Left ventricle myocardium inferior (tissue), 1 donor: Measurements from ENCODE around the gene AP1G2. TPM values are rescaled to one million over a fixed set of nuclear protein-coding genes. Genes with fewer than 3 reads are reported as not detected.
A peak's percentile ranks its signal among the peaks of the same experiment; 100 is the strongest.
"Not testable (repeated sequence)": the region's sequence is repeated elsewhere in the genome, so short reads cannot be mapped to it uniquely, and the experiment has no call there.

Experiments used
- DNase-seq: peaks from one replicate; pipeline ENCODE4 v3.0.0-alpha.2; 2020
- H3K27ac ChIP-seq: fragments of 200-600 bp; replicated peaks from 2 replicates; pipeline ENCODE4 v1.8.0; 2021
- H3K27me3 ChIP-seq: fragments of 200-600 bp; 2 replicates; pipeline ENCODE4 v1.8.0; 2021; ENCODE audit warnings: low read depth
- H3K36me3 ChIP-seq: fragments of 200-600 bp; 2 replicates; pipeline ENCODE4 v1.8.0; 2021
- H3K4me1 ChIP-seq: fragments of 200-600 bp; 2 replicates; pipeline ENCODE4 v1.8.0; 2021
- H3K4me3 ChIP-seq: fragments of 200-600 bp; 2 replicates; pipeline ENCODE4 v1.8.0; 2021; ENCODE audit warnings: mild to moderate bottlenecking, moderate library complexity
- H3K9me3 ChIP-seq: fragments of 200-600 bp; replicated peaks from 2 replicates; pipeline ENCODE4 v1.8.0; 2021
- CTCF ChIP-seq: fragments of 200-600 bp; IDR thresholded peaks from 2 replicates; pipeline ENCODE4 v1.8.0; 2021; ENCODE audit warnings: antibody characterized with exemption, mild to moderate bottlenecking, borderline replicate concordance
- intact Hi-C: fragments of 100-400 bp; cut with micrococcal nuclease; formaldehyde crosslinking; loops from one replicate; pipeline ENCODE4 v1.11.0; 2022
- total RNA-seq: library from RNA; stranded (reverse); fragmentation: NEBNext Ultra II Directional; extraction: Animal tissue kit (Norgen Biotek cat#: 25700); gene quantifications from one replicate; pipeline ENCODE4 v1.2.1, GENCODE V29; 2021
- donor health status: DM: no; HTN: yes; CAD: no; lungs with severe emphysema.

The AP1G2 gene
- total RNA-seq, 1 donor from 2014 or later, result 10.4 TPM

DNA sequence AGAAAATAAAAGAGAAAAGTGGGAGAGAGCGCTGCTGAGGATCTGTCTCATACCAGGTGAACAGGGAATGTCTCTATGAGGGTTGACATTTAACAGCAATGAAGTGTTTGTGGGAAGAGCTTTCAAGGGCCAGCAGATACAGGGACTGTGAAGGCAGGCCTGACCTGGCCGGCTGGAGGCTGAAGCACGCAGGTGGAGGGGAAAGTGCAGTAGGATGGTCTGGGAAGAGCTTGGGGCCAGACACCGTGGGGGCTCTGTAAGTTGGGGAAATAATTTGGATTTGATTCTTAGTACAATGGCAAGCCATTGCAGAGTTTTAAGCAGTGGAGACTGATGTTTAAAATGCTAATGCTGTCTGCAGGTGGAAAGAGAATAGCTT, 44.8 kb upstream of the AP1G2 start:
- Histone ChIP-seq H3K4me1 (no peaks in the 10 kb centered on the region), H3K9me3 (no peaks in the 10 kb centered on the region), H3K27me3 (peaks cover 41% of the 10 kb centered on the region), H3K4me3 (no peak overlapping the region), H3K27ac (no peak overlapping the region), H3K36me3 (no peaks in the 10 kb centered on the region)
- no peak for TF ChIP-seq CTCF
- intact Hi-C loops, result no loop called here
- no peak for DNase-seq

DNA sequence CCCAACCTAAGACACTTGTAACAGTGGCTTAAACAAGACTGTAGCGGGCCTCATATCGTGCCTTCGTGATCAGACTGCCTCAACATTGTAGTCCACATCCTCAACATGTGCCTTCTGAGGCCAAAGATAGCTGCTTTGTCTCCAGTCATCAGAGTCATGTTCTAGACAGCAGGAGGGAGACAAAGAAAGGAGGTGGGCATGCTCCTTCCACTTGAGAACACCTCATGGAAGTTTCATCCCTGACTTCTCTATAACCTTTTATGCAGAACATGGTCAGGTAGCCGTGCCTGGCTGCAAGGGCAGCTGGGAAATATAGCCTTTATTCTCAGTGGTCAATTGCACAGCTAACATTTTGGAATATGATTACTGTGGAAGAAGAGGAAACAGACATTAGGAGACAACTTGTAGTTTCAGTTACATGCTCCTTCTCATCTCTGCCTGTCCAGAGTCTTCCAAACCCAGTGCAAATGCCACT, 43.3 kb upstream of the AP1G2 start:
- no peak for TF ChIP-seq CTCF
- Histone ChIP-seq H3K27me3 (peaks cover 43% of the 10 kb centered on the region), H3K4me3 (no peak overlapping the region), H3K9me3 (no peaks in the 10 kb centered on the region), H3K36me3 (no peaks in the 10 kb centered on the region), H3K4me1 (peaks cover 2% of the 10 kb centered on the region), H3K27ac (no peak overlapping the region)
- intact Hi-C loops, result no loop called here
- no peak for DNase-seq

GRCh38 chr14:23610090-23610814, 42.7 kb upstream of the AP1G2 start:
- intact Hi-C loops, result no loop called here
- no peak for DNase-seq
- Histone ChIP-seq H3K9me3 (no peaks in the 10 kb centered on the region), H3K27me3 (peaks cover 38% of the 10 kb centered on the region), H3K36me3 (no peaks in the 10 kb centered on the region), H3K27ac (no peak overlapping the region), H3K4me1 (peaks cover 4% of the 10 kb centered on the region), H3K4me3 (no peak overlapping the region)
- no peak for TF ChIP-seq CTCF

GRCh38 chr14:23609411-23610089, 42.0 kb upstream of the AP1G2 start:
- H3K27ac ChIP-seq, intact Hi-C loops, H3K4me3 ChIP-seq, H3K9me3 ChIP-seq, H3K4me1 ChIP-seq, H3K36me3 ChIP-seq, DNase-seq: not testable (repeated sequence)
- H3K27me3 ChIP-seq, result peaks cover 31% of the 10 kb centered on the region

DNA sequence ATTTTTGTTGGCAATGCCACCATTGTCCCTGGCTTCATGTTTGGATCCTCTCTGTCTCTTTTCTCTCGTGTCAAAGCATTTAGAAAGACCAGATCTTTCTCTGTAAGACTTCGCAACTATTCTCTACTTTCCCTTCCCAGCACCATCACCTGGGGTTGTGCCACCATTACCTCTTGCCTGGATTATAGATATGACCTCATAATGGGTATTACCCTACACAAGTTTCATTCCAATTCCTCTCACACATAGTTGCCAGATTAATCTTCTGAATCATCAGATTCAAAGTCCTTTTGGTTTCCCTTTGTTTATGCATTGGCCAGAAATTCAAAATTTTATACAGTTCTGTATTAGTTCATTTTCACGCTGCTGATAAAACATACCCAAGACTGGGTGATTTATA, 41.4 kb upstream of the AP1G2 start:
- peaks cover 26% of the 10 kb centered on the region for H3K27me3 ChIP-seq
- no peak for TF ChIP-seq CTCF
- intact Hi-C loops, result no loop called here
- no peaks in the 10 kb centered on the region for H3K9me3 ChIP-seq
- H3K4me3 ChIP-seq, result no peak overlapping the region
- peaks cover 4% of the 10 kb centered on the region for H3K4me1 ChIP-seq
- H3K27ac ChIP-seq, result no peak overlapping the region
- DNase-seq, result no peak
- H3K36me3 ChIP-seq, result no peaks in the 10 kb centered on the region

GRCh38 chr14:23608454-23608853, 40.9 kb upstream of the AP1G2 start:
- Histone ChIP-seq H3K36me3 (no peaks in the 10 kb centered on the region), H3K9me3 (no peaks in the 10 kb centered on the region), H3K4me1 (peaks cover 4% of the 10 kb centered on the region), H3K4me3 (no peak overlapping the region), H3K27me3 (peaks cover 23% of the 10 kb centered on the region), H3K27ac (no peak overlapping the region)
- DNase-seq, result peak; percentile 59
- TF ChIP-seq CTCF, result no peak
- intact Hi-C loops, result no loop called here
